ENCODE data around the gene SLC12A4.
"Not testable (repeated sequence)": the region's sequence is repeated elsewhere in the genome, so short reads cannot be mapped to it uniquely, and the experiment has no call there.

The SLC12A4 gene

GRCh38 chr16:67975321-67976105, 7.1 kb upstream of the SLC12A4 start:
- no peak for TF ChIP-seq CTCF (IDR thresholded peaks at IDR 0.05; ENCODE audit: extremely low read depth, insufficient read depth, missing control alignments)
- in situ Hi-C loops (cut with MboI; ENCODE audit: low pct_unique_long_range_greater_than_20kb, low sequenced_read_pairs, unreplicated experiment): no loop called here
- no peak for DNase-seq (ENCODE audit: low spot score)

GRCh38 chr16:67972285-67972684, 3.8 kb upstream of the SLC12A4 start:
- in situ Hi-C loops (cut with MboI; ENCODE audit: low pct_unique_long_range_greater_than_20kb, low sequenced_read_pairs, unreplicated experiment); DNase-seq (ENCODE audit: low spot score): not testable (repeated sequence)

- in situ Hi-C loops (cut with MboI; ENCODE audit: low pct_unique_long_range_greater_than_20kb, low sequenced_read_pairs, unreplicated experiment): no loop called here
- DNase-seq (ENCODE audit: low spot score): no peak
- TF ChIP-seq CTCF (IDR thresholded peaks at IDR 0.05; ENCODE audit: extremely low read depth, insufficient read depth, missing control alignments): no peak
Observed at GRCh38 chr16:67971111-67971510, 2.7 kb upstream of the SLC12A4 start.

- no peak for TF ChIP-seq CTCF (IDR thresholded peaks at IDR 0.05; ENCODE audit: extremely low read depth, insufficient read depth, missing control alignments)
- peak; percentile 69 for DNase-seq (ENCODE audit: low spot score)
- in situ Hi-C loops (cut with MboI; ENCODE audit: low pct_unique_long_range_greater_than_20kb, low sequenced_read_pairs, unreplicated experiment): no loop called here
Observed at GRCh38 chr16:67969254-67970039, 1.0 kb upstream of the SLC12A4 start.

GRCh38 chr16:67967958-67968399, 458 bp downstream of the SLC12A4 start:
- TF ChIP-seq CTCF (IDR thresholded peaks at IDR 0.05; ENCODE audit: extremely low read depth, insufficient read depth, missing control alignments): no peak
- in situ Hi-C loops (cut with MboI; ENCODE audit: low pct_unique_long_range_greater_than_20kb, low sequenced_read_pairs, unreplicated experiment): no loop called here
- DNase-seq (ENCODE audit: low spot score): peak; percentile 74

GRCh38 chr16:67967183-67967957, 1.1 kb downstream of the SLC12A4 start:
- no peak for DNase-seq (ENCODE audit: low spot score)
- in situ Hi-C loops (cut with MboI; ENCODE audit: low pct_unique_long_range_greater_than_20kb, low sequenced_read_pairs, unreplicated experiment): no loop called here
- TF ChIP-seq CTCF (IDR thresholded peaks at IDR 0.05; ENCODE audit: extremely low read depth, insufficient read depth, missing control alignments): peak; percentile 26

Measured in GM13977 (cell line).